GM10266 (cell line): Measurements from ENCODE around the gene SLC25A21.

Experiments used
- DNase-seq: peaks from one replicate; pipeline ENCODE4 v3.0.0; 2012; ENCODE audit errors: extremely low spot score
- TF ChIP-seq, protein P1 (sequence below): IDR thresholded peaks from 2 replicates; pipeline ENCODE4 v1.5.1; 2012; ENCODE audit warnings: mild to moderate bottlenecking, low read depth; ENCODE audit not compliant: control insufficient read depth, insufficient read depth; ENCODE audit errors: missing control alignments

SLC25A21 gene

DNA sequence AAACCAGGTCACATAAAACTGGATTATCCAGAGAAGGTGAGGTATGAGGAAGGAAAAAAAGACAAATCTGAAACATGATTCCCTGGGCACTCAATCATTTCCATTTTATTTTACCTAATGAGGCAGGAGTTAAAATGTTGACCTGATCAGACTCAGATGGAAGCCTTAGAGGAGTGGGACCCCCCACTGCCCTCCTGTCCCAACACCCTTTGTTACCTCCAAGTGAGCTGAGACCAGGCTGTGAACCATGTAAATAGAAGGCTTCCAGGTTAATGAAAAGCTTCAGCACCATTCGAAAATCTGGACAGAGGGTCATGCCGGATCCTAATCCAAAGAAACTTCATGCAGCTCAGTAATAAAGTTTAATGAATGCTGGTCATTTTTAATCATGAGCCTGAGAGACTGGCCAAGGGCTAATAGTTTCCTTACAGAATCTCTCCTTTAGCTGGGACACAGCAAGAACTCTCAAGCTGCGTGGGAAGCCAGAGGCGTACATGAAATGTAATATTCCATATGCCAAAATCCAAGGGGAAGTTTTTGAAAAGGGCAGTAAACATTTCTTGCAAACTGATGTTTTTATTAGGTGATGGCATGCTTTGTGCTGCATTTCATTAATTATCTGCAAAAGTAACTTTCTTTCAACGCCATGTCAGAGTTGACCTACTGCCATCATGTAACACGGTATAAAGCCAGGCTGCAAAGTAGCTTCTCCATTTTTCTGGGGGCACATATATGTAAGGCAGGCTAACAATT, 327.8 kb downstream of the SLC25A21 start:
- no peak for DNase-seq
- TF ChIP-seq, protein P1, sequence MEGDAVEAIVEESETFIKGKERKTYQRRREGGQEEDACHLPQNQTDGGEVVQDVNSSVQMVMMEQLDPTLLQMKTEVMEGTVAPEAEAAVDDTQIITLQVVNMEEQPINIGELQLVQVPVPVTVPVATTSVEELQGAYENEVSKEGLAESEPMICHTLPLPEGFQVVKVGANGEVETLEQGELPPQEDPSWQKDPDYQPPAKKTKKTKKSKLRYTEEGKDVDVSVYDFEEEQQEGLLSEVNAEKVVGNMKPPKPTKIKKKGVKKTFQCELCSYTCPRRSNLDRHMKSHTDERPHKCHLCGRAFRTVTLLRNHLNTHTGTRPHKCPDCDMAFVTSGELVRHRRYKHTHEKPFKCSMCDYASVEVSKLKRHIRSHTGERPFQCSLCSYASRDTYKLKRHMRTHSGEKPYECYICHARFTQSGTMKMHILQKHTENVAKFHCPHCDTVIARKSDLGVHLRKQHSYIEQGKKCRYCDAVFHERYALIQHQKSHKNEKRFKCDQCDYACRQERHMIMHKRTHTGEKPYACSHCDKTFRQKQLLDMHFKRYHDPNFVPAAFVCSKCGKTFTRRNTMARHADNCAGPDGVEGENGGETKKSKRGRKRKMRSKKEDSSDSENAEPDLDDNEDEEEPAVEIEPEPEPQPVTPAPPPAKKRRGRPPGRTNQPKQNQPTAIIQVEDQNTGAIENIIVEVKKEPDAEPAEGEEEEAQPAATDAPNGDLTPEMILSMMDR, result no peak

DNA sequence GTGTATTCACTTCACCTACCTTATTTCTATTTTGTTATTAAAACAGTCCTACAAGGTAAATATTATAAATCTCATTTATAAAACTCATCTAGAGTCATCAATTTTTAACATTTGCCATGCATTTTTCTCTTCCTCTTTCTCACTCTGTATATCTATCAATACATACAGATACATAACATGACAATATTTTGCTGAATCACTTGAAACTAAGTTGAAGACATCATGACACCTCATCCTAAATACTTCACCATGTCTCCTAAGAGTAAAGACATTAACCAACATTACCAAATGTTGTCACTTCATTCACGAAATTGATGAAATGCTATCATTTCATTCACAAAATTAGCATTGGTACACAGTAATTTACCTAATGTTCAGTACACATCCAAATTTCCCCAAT, 329.0 kb downstream of the SLC25A21 start:
- TF ChIP-seq, protein P1, result no peak
- DNase-seq, result no peak

GRCh38 chr14:36835128-36835527, 337.3 kb downstream of the SLC25A21 start:
- TF ChIP-seq, protein P1, result no peak
- DNase-seq, result no peak

- no peak for DNase-seq
- TF ChIP-seq, protein P1, result no peak
Observed at GRCh38 chr14:36834293-36834692, 338.1 kb downstream of the SLC25A21 start.

DNA sequence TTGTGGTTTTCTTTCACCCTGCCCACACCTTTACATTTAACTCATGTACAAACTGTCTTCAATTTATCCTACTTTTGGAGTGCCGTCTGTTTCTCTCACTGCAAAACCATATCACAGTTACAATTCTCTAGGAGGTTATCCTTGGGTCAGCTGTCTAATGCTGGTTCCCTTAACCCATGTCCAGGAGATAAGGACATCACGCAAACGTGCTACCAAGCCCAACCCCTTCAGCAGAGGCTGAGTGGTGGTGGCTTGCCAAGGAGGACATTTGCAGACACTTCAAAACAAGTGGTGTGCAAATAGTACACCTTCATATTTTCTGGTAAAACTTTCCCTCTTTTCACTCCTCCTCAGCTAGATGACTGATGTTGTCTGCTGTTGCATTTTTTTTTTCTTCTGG, 342.9 kb downstream of the SLC25A21 start:
- no peak for DNase-seq
- TF ChIP-seq, protein P1, result no peak

DNA sequence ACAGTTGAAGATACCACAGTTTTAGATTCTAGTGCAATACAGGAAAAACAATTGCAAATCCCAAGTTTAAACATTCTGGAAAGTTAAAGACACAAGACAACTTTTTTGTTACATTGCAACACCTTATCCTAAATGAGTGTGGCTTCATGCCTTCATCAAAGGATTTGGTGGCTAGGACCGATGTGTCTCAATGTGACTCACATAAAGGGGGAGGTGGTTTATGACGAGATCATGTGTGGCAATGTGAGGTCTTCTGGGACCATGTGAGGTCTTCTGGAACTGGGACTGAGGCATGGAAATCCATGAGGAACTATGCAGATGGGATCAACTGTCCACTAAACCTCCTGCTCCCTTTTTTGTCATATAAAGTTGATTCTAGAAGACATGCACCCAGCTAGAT, 344.5 kb downstream of the SLC25A21 start:
- TF ChIP-seq, protein P1, result no peak
- DNase-seq, result no peak

DNA sequence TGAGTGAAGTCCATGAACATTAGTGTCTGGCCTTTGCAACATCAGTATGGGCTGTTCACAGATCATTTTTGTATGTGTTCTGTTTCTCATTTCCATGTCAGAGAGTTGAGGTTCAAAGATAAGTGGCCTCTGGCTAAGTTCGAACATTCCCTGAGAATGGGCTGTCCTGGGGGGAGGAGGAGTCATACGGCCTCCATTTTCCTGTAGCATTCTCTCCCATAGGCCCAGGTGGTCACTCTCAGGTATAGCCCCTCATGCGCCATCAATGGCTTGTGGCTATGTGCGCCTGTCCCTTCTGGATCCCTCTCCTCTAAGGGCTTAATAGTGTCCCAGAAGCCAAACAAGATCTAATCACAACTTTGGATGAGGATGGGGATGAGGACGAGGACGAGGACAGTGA, 345.8 kb downstream of the SLC25A21 start:
- TF ChIP-seq, protein P1, result no peak
- no peak for DNase-seq
